PC-9 (cell line): ENCODE data around the gene TMEM151A. TPM values are rescaled to one million over a fixed set of nuclear protein-coding genes. Genes with fewer than 3 reads are reported as not detected.
"Not testable (repeated sequence)": the region's sequence is repeated elsewhere in the genome, so short reads cannot be mapped to it uniquely, and the experiment has no call there.

ENCODE experiments used
- BruUV-seq: library from RNA; stranded (reverse); fragments of 400-500 nt; replicated peaks from 2 replicates; lab custom pipeline; 2021; lab: Mats Ljungman, UMichigan
- CTCF ChIA-PET: fragments of 300-600 bp; sonication (Branson Sonifier 250); formaldehyde crosslinking; loops from one replicate; lab custom pipeline; 2022; ENCODE audit warnings: antibody characterized with exemption; lab: Charles Lee
- POLR2A ChIA-PET: fragments of 300-600 bp; sonication (Branson Sonifier 250); formaldehyde crosslinking; loops from one replicate; lab custom pipeline; 2022; ENCODE audit warnings: antibody characterized with exemption; ENCODE audit not compliant: unreplicated experiment; lab: Charles Lee
- DNase-seq, 2 experiments: peaks; one replicate each; pipeline versions ENCODE4 v3.0.0 to v3.0.0-alpha.2; 2015 to 2022; ENCODE audit warnings: mixed read lengths in 1 of 2
- H2AFZ ChIP-seq: fragments of 200-600 bp; sonication (generic); 2 replicates; pipeline ENCODE4 v1.8.1; 2017; ENCODE audit warnings: antibody characterized with exemption
- H3F3A ChIP-seq: fragments of 200-600 bp; sonication (generic); 2 replicates; pipeline ENCODE4 v1.8.1; 2017; ENCODE audit warnings: antibody characterized with exemption, mild to moderate bottlenecking, low read depth; ENCODE audit not compliant: insufficient read depth
- H3K27ac ChIP-seq: fragments of 200-600 bp; sonication (generic); 2 replicates; pipeline ENCODE4 v1.6.1; 2016; ENCODE audit warnings: mixed run types
- H3K27me3 ChIP-seq: fragments of 200-600 bp; sonication (generic); 2 replicates; pipeline ENCODE4 v1.6.1; 2016; ENCODE audit warnings: low read depth, mixed run types; ENCODE audit not compliant: insufficient read depth
- H3K36me3 ChIP-seq: fragments of 200-600 bp; sonication (generic); 2 replicates; pipeline ENCODE4 v1.6.1; 2016; ENCODE audit warnings: low read depth, mixed run types
- H3K4me1 ChIP-seq: fragments of 200-600 bp; sonication (generic); replicated peaks from 2 replicates; pipeline ENCODE4 v1.6.1; 2016; ENCODE audit warnings: mixed run types; ENCODE audit not compliant: insufficient read depth
- H3K4me2 ChIP-seq: fragments of 200-600 bp; sonication (generic); 2 replicates; pipeline ENCODE4 v1.6.1; 2017; ENCODE audit warnings: mixed run types
- H3K4me3 ChIP-seq: fragments of 200-600 bp; sonication (generic); 2 replicates; pipeline ENCODE4 v1.6.1; 2016; ENCODE audit warnings: mixed run types
- H3K79me2 ChIP-seq: fragments of 200-600 bp; sonication (generic); 2 replicates; pipeline ENCODE4 v1.6.1; 2017; ENCODE audit warnings: low read depth, mixed run types
- H3K9me2 ChIP-seq: fragments of 200-600 bp; sonication (generic); 2 replicates; pipeline ENCODE4 v1.8.1; 2017; ENCODE audit warnings: mild to moderate bottlenecking; ENCODE audit not compliant: insufficient read depth
- H3K9me3 ChIP-seq: fragments of 200-600 bp; sonication (generic); 2 replicates; pipeline ENCODE4 v1.8.1; 2016; ENCODE audit warnings: low read depth; ENCODE audit not compliant: insufficient read depth
- H4K20me1 ChIP-seq: fragments of 200-600 bp; sonication (generic); 2 replicates; pipeline ENCODE4 v1.8.1; 2017; ENCODE audit not compliant: insufficient read depth
- EZH2 ChIP-seq: fragments of 200-600 bp; sonication (generic); IDR thresholded peaks from 2 replicates; pipeline ENCODE4 v1.8.0; 2017; ENCODE audit warnings: antibody characterized with exemption, low read depth
- intact Hi-C: fragments of 100-400 bp; cut with micrococcal nuclease; formaldehyde crosslinking; loops from one replicate; pipeline ENCODE4 v1.10.0; 2022; ENCODE audit not compliant: unreplicated experiment
- total RNA-seq: library from RNA; stranded (reverse); gene quantifications from 2 replicates; pipeline ENCODE4 v1.2.3, GENCODE V29; 2021
- TF ChIP-seq, protein P1 (sequence below): fragments of 200-600 bp; sonication (generic); conservative IDR thresholded peaks from 2 replicates; pipeline ENCODE4 v1.6.1; 2017; ENCODE audit warnings: mixed run types, antibody characterized with exemption, mild to moderate bottlenecking, moderate library complexity

The TMEM151A gene
- total RNA-seq, 1 experiment from 2014 or later: 0.22 TPM

DNA sequence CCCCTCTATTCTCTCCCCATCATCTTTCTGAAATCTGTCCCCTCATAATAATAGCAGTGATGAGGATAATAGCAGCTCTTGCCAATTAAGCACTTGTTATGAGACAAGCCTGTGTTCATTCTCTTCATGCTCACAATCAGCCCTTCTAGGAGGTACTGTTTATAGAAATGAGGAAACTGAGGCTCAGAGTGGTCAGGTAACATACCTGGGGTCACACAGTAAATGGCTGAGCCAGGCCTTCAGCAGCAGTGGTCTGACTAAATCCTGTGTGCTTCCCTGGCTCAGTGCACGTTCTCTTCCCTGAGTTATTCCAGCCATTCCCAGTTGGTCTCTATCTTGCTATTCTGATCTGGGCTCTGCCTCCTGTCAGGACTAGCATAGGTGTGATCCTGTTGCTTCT, 17.5 kb upstream of the TMEM151A start:
- peaks cover 8% of the 10 kb centered on the region for H3K4me1 ChIP-seq

DNA sequence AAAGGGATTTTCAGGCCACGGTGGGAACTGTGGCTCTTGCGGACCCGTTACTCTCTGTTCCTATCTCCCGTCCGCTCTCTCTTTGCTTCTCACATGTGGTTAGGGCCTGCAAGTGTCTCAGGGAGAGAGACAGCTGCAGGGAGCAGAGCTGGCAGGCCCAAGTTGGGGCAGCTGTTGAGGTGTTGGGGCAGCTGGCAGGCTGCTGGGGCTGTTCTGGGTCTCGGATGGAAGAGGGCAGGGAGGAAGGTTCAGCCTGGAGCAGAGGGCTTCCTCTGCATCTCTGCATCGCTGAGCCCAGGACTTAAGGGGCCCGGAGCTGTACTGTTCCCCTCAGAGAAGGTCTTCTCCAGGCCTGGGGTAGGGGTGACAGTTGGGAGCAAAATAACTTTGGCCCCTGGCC, 16.3 kb upstream of the TMEM151A start:
- intact Hi-C loops: no loop called here
- Histone ChIP-seq H3K4me1 (no peaks in the 10 kb centered on the region), H2AFZ (no peak overlapping the region), H3K27ac (no peak overlapping the region), H3K36me3 (peaks cover 28% of the 10 kb centered on the region), H3K4me3 (no peak overlapping the region), H3K27me3 (no peaks in the 10 kb centered on the region), H3F3A (peaks cover 11% of the 10 kb centered on the region; the same call in 1 of the 2 replicates), H4K20me1 (peaks cover 51% of the 10 kb centered on the region), H3K9me3 (no peaks in the 10 kb centered on the region), H3K79me2 (peaks cover 15% of the 10 kb centered on the region), H3K9me2 (no peaks in the 10 kb centered on the region), H3K4me2 (no peak overlapping the region)
- POLR2A ChIA-PET: no interaction called here
- TF ChIP-seq, protein P1, sequence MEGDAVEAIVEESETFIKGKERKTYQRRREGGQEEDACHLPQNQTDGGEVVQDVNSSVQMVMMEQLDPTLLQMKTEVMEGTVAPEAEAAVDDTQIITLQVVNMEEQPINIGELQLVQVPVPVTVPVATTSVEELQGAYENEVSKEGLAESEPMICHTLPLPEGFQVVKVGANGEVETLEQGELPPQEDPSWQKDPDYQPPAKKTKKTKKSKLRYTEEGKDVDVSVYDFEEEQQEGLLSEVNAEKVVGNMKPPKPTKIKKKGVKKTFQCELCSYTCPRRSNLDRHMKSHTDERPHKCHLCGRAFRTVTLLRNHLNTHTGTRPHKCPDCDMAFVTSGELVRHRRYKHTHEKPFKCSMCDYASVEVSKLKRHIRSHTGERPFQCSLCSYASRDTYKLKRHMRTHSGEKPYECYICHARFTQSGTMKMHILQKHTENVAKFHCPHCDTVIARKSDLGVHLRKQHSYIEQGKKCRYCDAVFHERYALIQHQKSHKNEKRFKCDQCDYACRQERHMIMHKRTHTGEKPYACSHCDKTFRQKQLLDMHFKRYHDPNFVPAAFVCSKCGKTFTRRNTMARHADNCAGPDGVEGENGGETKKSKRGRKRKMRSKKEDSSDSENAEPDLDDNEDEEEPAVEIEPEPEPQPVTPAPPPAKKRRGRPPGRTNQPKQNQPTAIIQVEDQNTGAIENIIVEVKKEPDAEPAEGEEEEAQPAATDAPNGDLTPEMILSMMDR: no peak
- no peak for TF ChIP-seq EZH2
- no TSS peak for BruUV-seq
- CTCF ChIA-PET: interaction anchor here (0.6 kb wide), 1 partner anchor 95 kb away, joined by 3 read pairs; no protein-coding TSS in a partner anchor
- DNase-seq: no peak

More for the DNA sequence above, 17.5 kb upstream of the TMEM151A start:
- intact Hi-C loops: no loop called here
- POLR2A ChIA-PET: no interaction called here
- Histone ChIP-seq H3K4me3 (no peak overlapping the region), H2AFZ (no peak overlapping the region), H4K20me1 (peaks cover 58% of the 10 kb centered on the region), H3K27me3 (no peaks in the 10 kb centered on the region), H3K36me3 (peaks cover 28% of the 10 kb centered on the region), H3F3A (peaks cover 17% of the 10 kb centered on the region; the same call in 1 of the 2 replicates), H3K9me2 (no peaks in the 10 kb centered on the region), H3K79me2 (peaks cover 27% of the 10 kb centered on the region), H3K27ac (no peak overlapping the region), H3K9me3 (no peaks in the 10 kb centered on the region), H3K4me2 (no peak overlapping the region)
- CTCF ChIA-PET: no interaction called here
- no peak for DNase-seq
- no TSS peak for BruUV-seq
- TF ChIP-seq EZH2: no peak
- TF ChIP-seq, protein P1: no peak

DNA sequence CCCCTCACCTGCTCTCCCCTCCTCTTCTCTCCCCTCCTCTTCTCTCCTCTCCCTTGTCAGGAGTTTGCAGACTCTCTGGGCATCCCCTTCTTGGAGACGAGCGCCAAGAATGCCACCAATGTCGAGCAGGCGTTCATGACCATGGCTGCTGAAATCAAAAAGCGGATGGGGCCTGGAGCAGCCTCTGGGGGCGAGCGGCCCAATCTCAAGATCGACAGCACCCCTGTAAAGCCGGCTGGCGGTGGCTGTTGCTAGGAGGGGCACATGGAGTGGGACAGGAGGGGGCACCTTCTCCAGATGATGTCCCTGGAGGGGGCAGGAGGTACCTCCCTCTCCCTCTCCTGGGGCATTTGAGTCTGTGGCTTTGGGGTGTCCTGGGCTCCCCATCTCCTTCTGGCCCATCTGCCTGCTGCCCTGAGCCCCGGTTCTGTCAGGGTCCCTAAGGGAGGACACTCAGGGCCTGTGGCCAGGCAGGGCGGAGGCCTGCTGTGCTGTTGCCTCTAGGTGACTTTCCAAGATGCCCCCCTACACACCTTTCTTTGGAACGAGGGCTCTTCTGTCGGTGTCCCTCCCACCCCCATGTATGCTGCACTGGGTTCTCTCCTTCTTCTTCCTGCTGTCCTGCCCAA, 15.6 kb upstream of the TMEM151A start:
- H2AFZ ChIP-seq: no peak overlapping the region
- no peaks in the 10 kb centered on the region for H3K27me3 ChIP-seq
- TF ChIP-seq, protein P1: no peak
- no peak for TF ChIP-seq EZH2
- H3K4me1 ChIP-seq: no peaks in the 10 kb centered on the region
- peaks cover 8% of the 10 kb centered on the region for H3K79me2 ChIP-seq
- BruUV-seq: no TSS peak
- peaks cover 15% of the 10 kb centered on the region for H3F3A ChIP-seq
- ChIA-PET CTCF (interaction anchor here (0.6 kb wide), 1 partner anchor 95 kb away, joined by 3 read pairs; no protein-coding TSS in a partner anchor), POLR2A (no interaction called here)
- no peaks in the 10 kb centered on the region for H3K9me3 ChIP-seq
- no peak for DNase-seq
- intact Hi-C loops: no loop called here
- no peaks in the 10 kb centered on the region for H3K9me2 ChIP-seq
- peaks cover 23% of the 10 kb centered on the region for H3K36me3 ChIP-seq
- H3K27ac ChIP-seq: no peak overlapping the region
- peaks cover 49% of the 10 kb centered on the region for H4K20me1 ChIP-seq
- H3K4me3 ChIP-seq: no peak overlapping the region
- H3K4me2 ChIP-seq: no peak overlapping the region

DNA sequence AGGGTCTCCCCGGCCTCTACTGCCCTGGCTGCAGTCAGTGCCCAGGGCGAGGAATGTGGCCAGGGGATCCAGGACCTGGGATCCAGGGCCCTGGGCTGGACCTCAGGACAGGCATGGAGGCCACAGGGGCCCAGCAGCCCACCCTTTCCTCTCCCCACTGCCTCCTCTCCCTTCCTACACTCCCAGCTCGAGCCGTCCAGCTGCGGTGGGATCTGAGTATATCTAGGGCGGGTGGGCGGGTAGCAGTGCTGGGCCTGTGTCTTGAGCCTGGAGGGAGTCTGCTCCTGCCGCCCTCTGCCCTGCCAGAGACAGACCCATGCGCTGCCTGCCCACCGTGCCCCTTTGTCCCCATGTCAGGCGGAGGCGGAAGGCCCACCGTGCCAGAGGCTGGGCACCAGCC, 15.1 kb upstream of the TMEM151A start:
- H3K4me3 ChIP-seq, H3K9me3 ChIP-seq, CTCF ChIA-PET, H3K9me2 ChIP-seq, intact Hi-C loops, H3K4me1 ChIP-seq, H2AFZ ChIP-seq, BruUV-seq, H3K79me2 ChIP-seq, H3K4me2 ChIP-seq, POLR2A ChIA-PET, H3K27me3 ChIP-seq, DNase-seq, H3K27ac ChIP-seq: not testable (repeated sequence)
- Histone ChIP-seq H4K20me1 (peaks cover 49% of the 10 kb centered on the region), H3K36me3 (peaks cover 22% of the 10 kb centered on the region), H3F3A (peaks cover 21% of the 10 kb centered on the region)

DNA sequence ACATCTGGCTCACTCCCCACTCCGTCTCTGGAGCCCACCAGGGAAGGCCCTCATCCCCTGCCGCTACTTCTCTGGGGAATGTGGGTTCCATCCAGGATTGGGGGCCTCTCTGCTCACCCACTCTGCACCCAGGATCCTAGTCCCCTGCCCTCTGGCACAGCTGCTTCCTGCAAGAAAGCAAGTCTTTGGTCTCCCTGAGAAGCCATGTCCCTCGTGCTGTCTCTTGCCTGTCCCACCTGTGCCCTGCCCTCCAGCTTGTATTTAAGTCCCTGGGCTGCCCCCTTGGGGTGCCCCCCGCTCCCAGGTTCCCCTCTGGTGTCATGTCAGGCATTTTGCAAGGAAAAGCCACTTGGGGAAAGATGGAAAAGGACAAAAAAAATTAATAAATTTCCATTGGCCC, 14.6 kb upstream of the TMEM151A start:
- H3K9me2 ChIP-seq, DNase-seq, H2AFZ ChIP-seq, H3K27ac ChIP-seq, H3K4me2 ChIP-seq, intact Hi-C loops, H3K4me3 ChIP-seq, H3K27me3 ChIP-seq, H3K9me3 ChIP-seq, H3K4me1 ChIP-seq, H3K79me2 ChIP-seq, CTCF ChIA-PET: not testable (repeated sequence)
- Histone ChIP-seq H3K36me3 (peaks cover 17% of the 10 kb centered on the region), H3F3A (peaks cover 25% of the 10 kb centered on the region), H4K20me1 (peaks cover 49% of the 10 kb centered on the region)
- POLR2A ChIA-PET: interaction anchor here (0.7 kb wide), 1 partner anchor 65 kb away, joined by 3 read pairs; no protein-coding TSS in a partner anchor
- BruUV-seq: TSS peak; percentile 35
